Lower leg skin (tissue), 4 donors: ENCODE measurements around the gene SLC13A2. TPM values are rescaled to one million over a fixed set of nuclear protein-coding genes. Genes with fewer than 3 reads are reported as not detected.

Experiments used
- DNase-seq, 2 donors: peaks; one replicate each; pipeline ENCODE4 v3.0.0-alpha.2; 2019; ENCODE audit warnings: low spot score in 2 of 2
- H3K4me3 ChIP-seq: fragments of 200-600 bp; sonication (generic); 2 replicates; pipeline ENCODE4 v1.5.1; 2017; ENCODE audit warnings: mild to moderate bottlenecking, low read depth; ENCODE audit not compliant: poor library complexity, severe bottlenecking
- POLR2A ChIP-seq, 2 donors: fragments of 450-650 bp; IDR thresholded peaks; one replicate each; pipeline ENCODE4 v1.6.1; 2016 to 2017; ENCODE audit warnings: antibody characterized with exemption in 2 of 2, mild to moderate bottlenecking in 1 of 2, moderate library complexity in 1 of 2
- WGBS, 2 donors: methylation state at CpG; one replicate each; pipeline ENCODE4 v1.1.5; 2018; 5-methylcytosine and 5-hydroxymethylcytosine counted together
- intact Hi-C: fragments of 100-400 bp; cut with DNase I; formaldehyde crosslinking; loops from one replicate; pipeline ENCODE4 v1.15.0; 2023; ENCODE audit warnings: low total_unique reads
- total RNA-seq, 4 donors: library from RNA; depleted of rRNA; stranded (reverse); fragments of >200 nt; gene quantifications; one replicate each; pipeline ENCODE4 v1.1.0, GENCODE V29; 2016
- TF ChIP-seq, protein P1 (sequence below), 3 donors: fragments of 450-650 bp; IDR thresholded peaks; one replicate each; pipeline ENCODE4 v1.5.1; 2016; ENCODE audit warnings: antibody characterized with exemption in 3 of 3, mild to moderate bottlenecking in 3 of 3, moderate library complexity in 2 of 3

SLC13A2 gene
- total RNA-seq, 4 donors from 2014 or later: 1.2 to 13.2 (median 9.8) TPM

DNA sequence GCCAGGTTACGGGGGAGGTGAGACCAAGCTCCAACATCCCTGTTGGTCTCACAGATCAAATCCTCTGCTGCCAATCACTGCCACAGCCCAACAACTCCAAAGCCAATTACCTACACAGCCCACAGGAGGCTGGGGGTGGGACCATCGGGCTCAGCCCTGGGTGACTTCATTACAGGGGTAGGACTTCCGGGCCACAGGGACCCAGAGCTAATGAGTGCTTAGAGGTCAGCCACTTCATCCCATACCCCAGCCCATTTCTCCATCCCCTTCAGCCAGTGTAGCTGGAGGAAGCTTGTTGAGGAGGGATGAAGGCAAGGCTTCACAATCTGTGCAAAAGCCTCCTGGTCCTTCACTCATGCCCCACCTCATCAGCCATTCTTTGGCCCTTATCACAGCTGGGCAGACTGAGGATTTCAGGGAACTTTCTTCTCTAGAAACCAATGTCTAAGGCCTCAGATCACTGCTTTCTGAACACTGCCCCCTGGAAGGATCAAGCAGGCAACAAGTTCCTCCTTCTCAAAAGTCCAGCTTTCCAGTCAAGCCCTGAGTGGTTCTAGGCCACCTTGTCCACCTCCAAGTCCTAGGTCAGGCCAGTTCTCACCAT, 38.5 kb downstream of the SLC13A2 start:
- H3K4me3 ChIP-seq: no peak overlapping the region
- intact Hi-C loops: no loop called here
- WGBS, 2 donors: 74 to 75% methylated on average over 3 of the region's 3 CpGs
- no peak for DNase-seq
- TF ChIP-seq, protein P1, sequence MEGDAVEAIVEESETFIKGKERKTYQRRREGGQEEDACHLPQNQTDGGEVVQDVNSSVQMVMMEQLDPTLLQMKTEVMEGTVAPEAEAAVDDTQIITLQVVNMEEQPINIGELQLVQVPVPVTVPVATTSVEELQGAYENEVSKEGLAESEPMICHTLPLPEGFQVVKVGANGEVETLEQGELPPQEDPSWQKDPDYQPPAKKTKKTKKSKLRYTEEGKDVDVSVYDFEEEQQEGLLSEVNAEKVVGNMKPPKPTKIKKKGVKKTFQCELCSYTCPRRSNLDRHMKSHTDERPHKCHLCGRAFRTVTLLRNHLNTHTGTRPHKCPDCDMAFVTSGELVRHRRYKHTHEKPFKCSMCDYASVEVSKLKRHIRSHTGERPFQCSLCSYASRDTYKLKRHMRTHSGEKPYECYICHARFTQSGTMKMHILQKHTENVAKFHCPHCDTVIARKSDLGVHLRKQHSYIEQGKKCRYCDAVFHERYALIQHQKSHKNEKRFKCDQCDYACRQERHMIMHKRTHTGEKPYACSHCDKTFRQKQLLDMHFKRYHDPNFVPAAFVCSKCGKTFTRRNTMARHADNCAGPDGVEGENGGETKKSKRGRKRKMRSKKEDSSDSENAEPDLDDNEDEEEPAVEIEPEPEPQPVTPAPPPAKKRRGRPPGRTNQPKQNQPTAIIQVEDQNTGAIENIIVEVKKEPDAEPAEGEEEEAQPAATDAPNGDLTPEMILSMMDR (IDR thresholded peaks at IDR 0.05): no peak
- no peak for TF ChIP-seq POLR2A (IDR thresholded peaks at IDR 0.05)

DNA sequence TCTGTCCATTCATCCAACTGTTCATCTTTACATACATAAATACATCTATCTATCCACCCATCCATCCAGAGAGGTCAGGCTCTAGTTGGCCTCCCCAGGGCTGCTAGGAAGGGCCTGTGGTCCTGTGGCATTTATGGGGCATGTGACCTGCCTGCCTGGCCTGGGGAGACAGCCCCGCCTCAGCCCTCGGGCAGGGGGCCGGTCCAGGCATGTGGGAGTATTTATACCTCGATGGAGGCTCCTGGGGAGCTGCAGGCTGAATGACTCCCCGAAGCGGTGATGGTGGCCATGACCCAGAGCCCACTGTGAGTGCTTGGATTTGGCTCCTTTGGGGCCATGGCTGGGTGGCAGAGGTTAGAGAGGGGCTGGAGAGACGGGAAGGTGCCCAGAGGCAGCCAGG, 40.0 kb downstream of the SLC13A2 start:
- no peak for DNase-seq
- TF ChIP-seq POLR2A (IDR thresholded peaks at IDR 0.05): no peak
- TF ChIP-seq, protein P1 (IDR thresholded peaks at IDR 0.05): no peak
- WGBS, 2 donors: 58 to 61% methylated on average over 7 of the region's 7 CpGs
- intact Hi-C loops: no loop called here
- H3K4me3 ChIP-seq: no peak overlapping the region

DNA sequence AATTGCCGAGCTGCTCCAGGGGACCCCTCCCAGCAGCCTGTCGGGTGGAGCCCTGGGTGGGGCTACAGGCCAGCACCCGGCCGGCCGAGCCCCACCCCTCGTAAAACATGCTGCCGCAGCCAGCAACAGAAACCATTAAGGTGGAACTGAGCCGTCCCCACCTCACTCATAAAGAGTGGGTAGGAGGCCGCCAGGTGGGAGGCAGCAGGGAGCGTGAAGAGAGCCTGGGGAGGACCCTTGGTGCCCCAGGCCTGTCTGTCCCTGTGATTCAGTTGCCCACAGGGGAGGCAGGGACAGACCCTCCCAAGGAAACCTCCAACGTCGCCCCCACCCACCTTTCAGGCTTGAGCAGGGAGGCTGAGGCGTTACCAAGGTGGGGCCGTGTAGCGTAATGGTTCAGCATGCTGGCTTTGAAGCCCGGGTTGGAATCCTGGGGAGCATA, 41.1 kb downstream of the SLC13A2 start:
- no peak overlapping the region for H3K4me3 ChIP-seq
- intact Hi-C loops: no loop called here
- no peak for DNase-seq
- WGBS, 2 donors: 24 to 32% methylated on average over 15 to 16 of the region's 16 CpGs
- no peak for TF ChIP-seq POLR2A (IDR thresholded peaks at IDR 0.05)
- TF ChIP-seq, protein P1 (IDR thresholded peaks at IDR 0.05): no peak

DNA sequence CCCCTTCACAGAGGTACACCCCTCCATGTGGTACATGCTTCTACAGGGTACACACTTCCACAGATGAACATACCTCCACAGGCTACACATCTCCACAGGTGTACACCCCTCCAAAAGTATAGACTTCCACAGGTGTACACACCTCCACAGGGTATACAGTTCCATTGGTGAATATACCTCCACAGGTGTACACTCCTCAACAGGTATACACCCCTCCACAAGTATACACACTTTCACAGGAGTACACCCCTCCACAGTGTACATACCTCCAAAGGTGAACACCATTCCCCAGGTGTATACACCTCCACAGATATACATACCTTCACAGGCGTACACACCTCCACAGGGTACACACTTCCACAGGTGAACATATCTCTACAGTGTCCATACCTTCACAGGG, 42.1 kb downstream of the SLC13A2 start:
- H3K4me3 ChIP-seq: no peak overlapping the region
- intact Hi-C loops: no loop called here
- TF ChIP-seq, protein P1 (IDR thresholded peaks at IDR 0.05): no peak
- TF ChIP-seq POLR2A (IDR thresholded peaks at IDR 0.05): no peak
- WGBS, 2 donors: 91 to 100% methylated on average over 1 of the region's 1 CpG
- no peak for DNase-seq

DNA sequence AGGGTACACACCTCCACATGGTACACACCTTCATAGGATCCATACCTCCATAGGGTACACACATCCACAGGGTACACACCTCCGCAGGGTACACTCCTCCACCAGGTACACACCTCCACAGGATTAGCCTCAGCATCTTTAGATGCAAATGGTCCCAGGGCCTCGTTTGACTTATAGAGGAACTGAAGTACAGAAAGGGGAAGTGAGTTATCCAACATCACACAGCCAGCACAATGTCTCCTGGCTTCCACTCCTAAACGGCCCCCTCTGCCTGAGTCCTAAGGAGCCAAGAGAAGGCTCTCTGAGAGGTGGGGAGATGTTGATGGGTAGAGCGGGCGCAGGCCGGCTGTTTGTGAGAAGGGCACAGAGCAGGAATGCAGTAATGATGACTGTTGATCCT, 44.7 kb downstream of the SLC13A2 start:
- TF ChIP-seq, protein P1 (IDR thresholded peaks at IDR 0.05): no peak
- no peak for TF ChIP-seq POLR2A (IDR thresholded peaks at IDR 0.05)
- DNase-seq: no peak
- intact Hi-C loops: no loop called here
- H3K4me3 ChIP-seq: no peak overlapping the region
- 67 to 72% methylated on average over 6 of the region's 6 CpGs for WGBS, 2 donors

DNA sequence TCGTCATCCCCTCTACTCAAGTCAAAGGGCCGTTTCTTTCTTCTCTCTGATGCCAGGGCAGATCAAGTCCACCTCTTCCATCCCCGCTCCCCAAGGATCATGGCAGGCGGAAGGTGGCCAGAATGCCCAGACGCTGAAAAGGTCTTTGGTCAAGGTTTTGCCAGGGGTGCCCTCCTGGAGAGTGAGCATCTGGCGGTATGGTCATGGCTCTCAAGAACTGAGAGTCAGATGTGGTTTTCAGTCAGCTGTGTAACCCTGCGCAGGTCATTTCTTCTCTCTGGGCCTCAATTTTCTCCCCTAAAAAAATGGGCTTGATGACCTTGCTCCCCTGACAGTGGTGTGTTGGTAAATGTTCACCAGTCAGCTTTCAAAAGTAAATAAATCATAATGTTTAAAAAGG, 45.1 kb downstream of the SLC13A2 start:
- 85 to 86% methylated on average over 7 of the region's 7 CpGs for WGBS, 2 donors
- H3K4me3 ChIP-seq: no peak overlapping the region
- intact Hi-C loops: no loop called here
- no peak for TF ChIP-seq POLR2A (IDR thresholded peaks at IDR 0.05)
- TF ChIP-seq, protein P1 (IDR thresholded peaks at IDR 0.05): no peak
- no peak for DNase-seq
